HepG2 (cell line): ENCODE data around the gene MCC.

Experiments
- EP300 ChIP-seq, 3 experiments: sonication (generic) in 1 of 3; formaldehyde crosslinking in 1 of 3; IDR thresholded peaks; 2 replicates each; pipeline versions ENCODE4 v1.5.1 to v1.6.1; 2011 to 2020; ENCODE audit warnings: low read depth in 2 of 3, low read length in 2 of 3, borderline replicate concordance in 1 of 3, improper control_type of control experiment in 1 of 3, mild to moderate bottlenecking in 1 of 3, missing genetic modification reagents in 1 of 3, moderate library complexity in 1 of 3
- POLR2AphosphoS5 ChIP-seq: IDR thresholded peaks from 2 replicates; pipeline ENCODE4 v1.6.1; 2012; ENCODE audit warnings: low read depth, low read length
- TF ChIP-seq, protein P1 (sequence below): sonication (generic); formaldehyde crosslinking; IDR thresholded peaks from 2 replicates; pipeline ENCODE4 v1.4.0; 2020; ENCODE audit warnings: low read depth, mild to moderate bottlenecking, missing genetic modification reagents

DNA sequence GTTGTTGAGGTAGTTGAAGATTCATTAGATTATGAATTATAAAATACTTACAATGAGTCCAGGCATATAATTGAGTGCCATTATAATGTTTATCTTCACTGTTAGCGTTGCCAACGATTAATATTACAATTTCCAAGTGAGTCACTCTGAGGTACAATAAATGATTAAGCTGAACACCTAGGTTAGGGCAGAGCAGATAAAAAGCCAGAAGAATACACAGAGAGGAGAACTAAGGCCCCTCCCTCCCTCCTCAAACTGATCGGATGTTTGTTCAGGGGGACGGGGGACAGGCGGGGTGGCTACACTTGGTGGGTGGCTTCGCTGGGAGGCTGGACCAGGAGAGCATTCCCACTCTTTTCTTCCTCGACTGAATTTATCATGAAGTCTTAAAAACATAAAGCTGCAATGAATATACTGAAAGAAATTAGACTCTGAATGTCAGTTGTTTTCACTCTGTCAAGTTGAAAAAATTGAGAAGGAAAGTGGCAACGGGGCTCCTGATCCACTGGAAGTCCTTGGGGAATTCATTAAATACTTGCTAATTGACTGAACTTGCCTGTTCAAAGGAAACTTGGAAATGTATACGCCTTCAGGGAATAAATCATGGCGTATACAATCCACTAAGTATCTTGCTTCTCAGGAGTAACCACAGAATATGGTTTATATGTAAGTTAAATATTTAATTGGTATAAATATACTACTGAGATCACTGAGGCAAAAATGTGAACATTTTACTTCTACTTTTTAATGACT, 251.5 kb downstream of the MCC start:
- TF ChIP-seq EP300 (IDR thresholded peaks at IDR 0.05; ENCODE audit: low read depth in 2 of 2, low read length in 2 of 2) = no peak
- TF ChIP-seq EP300 (CRISPR knock-in tag; IDR thresholded peaks at IDR 0.05; ENCODE audit: borderline replicate concordance) = no peak
- TF ChIP-seq, protein P1, sequence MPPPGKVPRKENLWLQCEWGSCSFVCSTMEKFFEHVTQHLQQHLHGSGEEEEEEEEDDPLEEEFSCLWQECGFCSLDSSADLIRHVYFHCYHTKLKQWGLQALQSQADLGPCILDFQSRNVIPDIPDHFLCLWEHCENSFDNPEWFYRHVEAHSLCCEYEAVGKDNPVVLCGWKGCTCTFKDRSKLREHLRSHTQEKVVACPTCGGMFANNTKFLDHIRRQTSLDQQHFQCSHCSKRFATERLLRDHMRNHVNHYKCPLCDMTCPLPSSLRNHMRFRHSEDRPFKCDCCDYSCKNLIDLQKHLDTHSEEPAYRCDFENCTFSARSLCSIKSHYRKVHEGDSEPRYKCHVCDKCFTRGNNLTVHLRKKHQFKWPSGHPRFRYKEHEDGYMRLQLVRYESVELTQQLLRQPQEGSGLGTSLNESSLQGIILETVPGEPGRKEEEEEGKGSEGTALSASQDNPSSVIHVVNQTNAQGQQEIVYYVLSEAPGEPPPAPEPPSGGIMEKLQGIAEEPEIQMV = no peak
- TF ChIP-seq POLR2AphosphoS5 = no peak
